NCI-H345 treated with DMSO at 0.1 percent for 48 hours (cell line): Measurements from ENCODE around the gene TXNDC11.

Source experiments
- DNase-seq: peaks from one replicate; lab custom pipeline; 2025; ENCODE audit not compliant: unreplicated experiment; lab: John Stamatoyannopoulos, UW

TXNDC11 gene

GRCh38 chr16:11722468-11722808 lies 20.2 kb downstream of the TXNDC11 start:
- no peak for DNase-seq

- no peak for DNase-seq
These were observed 20.7 kb downstream of the TXNDC11 start for GRCh38 chr16:11721781-11722467.

GRCh38 chr16:11719762-11720161 lies 22.9 kb downstream of the TXNDC11 start:
- DNase-seq = no peak

- no peak for DNase-seq
These were observed 23.5 kb downstream of the TXNDC11 start for GRCh38 chr16:11719171-11719570.

DNA sequence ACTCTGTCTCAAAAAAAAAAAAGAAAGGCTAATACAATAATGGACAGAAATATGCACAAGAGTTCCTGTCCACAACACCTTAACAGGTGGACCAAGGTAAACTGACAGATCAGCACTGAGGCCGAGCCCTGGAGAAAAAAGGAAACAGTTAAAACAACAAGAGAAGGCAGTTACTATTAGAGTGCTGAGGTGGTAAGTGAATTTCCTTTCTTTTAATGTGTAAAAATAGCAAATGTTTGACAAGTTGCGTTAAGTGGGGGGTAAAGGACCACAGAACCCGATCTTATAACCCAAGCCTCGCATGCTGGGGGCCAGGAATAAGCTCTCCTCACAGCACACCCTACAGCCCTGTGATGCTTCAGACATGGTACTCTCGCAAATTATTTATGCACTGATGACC lies 24.8 kb downstream of the TXNDC11 start:
- no peak for DNase-seq

- DNase-seq = no peak
These were observed 26.3 kb downstream of the TXNDC11 start for GRCh38 chr16:11716336-11716735.

DNA sequence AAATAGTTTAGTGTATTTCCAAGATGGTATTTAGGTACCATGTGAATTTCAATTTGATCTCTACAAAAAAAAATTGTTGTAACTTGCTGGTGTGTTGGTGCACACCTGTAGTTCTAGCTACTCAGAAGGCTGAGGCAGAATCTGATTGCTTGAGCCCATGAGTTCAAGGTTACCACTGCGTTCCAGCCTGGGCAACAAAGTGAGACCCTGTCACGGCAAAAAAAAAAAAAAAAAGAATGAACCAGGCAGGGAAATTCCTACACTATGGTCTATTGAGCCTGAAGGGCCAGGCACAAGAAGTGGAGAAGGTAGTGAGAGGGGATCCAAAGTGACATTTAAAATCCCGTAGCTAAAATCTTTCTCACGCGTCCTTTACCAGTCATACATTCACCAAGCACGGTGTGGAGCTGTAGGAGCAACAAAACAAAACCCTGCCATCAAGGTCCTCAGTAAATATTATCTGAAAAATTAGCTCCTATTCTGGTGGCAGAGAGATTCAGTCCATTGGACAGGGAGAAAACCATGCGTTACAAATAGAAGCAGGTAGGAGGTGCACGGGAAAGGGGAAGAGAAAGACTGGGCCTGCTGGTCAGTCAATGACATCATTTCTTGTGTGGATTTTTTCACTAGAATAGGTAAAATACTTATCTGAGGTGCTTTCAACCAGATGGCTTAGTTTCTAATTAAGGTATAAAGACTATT lies 27.3 kb downstream of the TXNDC11 start:
- no peak for DNase-seq

GRCh38 chr16:11712122-11712521 lies 30.5 kb downstream of the TXNDC11 start:
- no peak for DNase-seq

- no peak for DNase-seq
These were observed 31.0 kb downstream of the TXNDC11 start for GRCh38 chr16:11711662-11712061.

DNA sequence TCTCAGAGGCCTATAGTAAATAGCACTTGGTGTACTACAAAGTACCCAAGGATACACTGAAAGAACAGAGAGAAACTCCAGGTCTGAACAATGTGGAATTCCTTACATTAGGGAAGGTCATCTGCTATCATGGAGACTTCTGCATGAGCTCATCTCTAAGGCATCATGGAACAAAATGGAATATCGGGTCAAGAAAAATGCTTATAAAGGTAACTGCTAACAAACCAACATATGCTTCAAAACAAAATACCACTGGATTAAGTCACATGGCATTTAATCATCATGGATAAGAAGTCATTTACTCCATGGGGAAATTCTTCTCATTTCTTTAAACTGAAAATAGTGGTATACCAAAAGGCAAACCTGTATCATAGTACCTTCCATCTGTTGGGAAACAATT lies 34.2 kb downstream of the TXNDC11 start:
- no peak for DNase-seq

DNA sequence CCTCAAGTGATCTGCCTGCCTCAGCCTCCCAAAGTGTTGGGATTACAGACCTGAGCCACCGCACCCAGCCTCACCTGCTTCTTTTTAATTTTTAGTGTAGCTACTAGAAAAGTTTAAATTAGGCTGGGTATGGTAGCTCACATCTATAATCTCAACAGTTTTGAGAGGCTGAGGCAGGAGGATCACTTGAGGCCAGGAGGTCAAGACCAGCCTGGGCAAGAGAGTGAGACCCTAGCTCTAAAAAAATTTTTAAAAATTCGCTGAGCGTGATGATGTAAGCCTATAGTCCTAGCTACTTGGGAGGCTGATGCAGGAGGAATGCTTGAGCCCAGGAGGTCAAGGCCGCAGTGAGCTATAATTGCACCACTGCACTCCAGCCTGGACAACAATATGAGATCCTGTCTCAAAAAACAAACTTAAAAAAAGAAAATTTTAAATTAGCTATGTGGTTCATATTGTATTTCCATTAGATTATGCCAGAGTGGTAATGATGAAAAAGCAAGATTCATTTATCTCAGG lies 34.9 kb downstream of the TXNDC11 start:
- DNase-seq = no peak

GRCh38 chr16:11706180-11706742 lies 36.4 kb downstream of the TXNDC11 start:
- DNase-seq = no peak

GRCh38 chr16:11705311-11706025 lies 37.2 kb downstream of the TXNDC11 start:
- no peak for DNase-seq

GRCh38 chr16:11700264-11701029 lies 42.2 kb downstream of the TXNDC11 start:
- no peak for DNase-seq

GRCh38 chr16:11699234-11699894 lies 43.3 kb downstream of the TXNDC11 start:
- DNase-seq = no peak

DNA sequence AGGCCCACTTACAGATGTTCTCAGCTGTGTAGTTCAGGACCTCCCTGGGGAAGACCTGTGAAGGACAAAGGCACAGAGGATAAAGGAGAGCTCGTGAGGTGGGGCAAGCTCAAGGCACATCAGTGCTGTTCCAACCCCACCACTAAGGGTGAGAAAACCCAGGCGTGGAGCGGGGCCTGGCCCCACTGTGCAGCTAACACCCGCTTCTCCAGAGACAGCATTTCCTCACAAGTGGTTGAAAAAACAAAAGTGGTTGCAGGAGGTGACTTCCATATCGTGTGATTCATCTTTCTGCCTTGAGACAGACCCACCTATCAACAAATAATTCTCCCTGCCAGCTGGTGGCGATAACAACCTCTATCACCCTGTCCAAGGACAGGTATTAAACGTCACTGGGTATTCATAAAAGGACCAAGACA lies 44.4 kb downstream of the TXNDC11 start:
- DNase-seq = no peak

DNA sequence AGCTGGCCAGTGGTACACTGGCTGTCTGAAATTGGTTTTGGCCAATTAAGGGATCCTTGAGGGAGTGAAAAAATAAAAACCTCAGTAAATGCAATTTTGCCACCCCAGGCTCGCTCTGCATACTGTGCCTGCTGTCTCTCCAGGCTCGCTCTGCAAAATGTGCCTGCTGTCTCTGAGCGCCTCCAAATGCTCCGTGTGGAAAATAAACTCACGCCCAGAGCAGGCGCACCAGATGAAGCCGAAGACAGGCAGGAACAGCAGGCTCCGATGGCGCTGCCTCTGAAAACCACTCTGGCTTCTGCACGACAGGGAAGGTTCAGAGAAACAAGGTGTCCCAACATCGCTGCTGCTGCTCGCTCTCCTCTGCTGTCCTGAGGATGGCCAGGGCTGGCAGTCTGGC lies 45.3 kb downstream of the TXNDC11 start:
- DNase-seq = no peak

- DNase-seq = no peak
These were observed 46.2 kb downstream of the TXNDC11 start for GRCh38 chr16:11696266-11697012.

- DNase-seq = no peak
These were observed 50.0 kb downstream of the TXNDC11 start for GRCh38 chr16:11692651-11693050.

DNA sequence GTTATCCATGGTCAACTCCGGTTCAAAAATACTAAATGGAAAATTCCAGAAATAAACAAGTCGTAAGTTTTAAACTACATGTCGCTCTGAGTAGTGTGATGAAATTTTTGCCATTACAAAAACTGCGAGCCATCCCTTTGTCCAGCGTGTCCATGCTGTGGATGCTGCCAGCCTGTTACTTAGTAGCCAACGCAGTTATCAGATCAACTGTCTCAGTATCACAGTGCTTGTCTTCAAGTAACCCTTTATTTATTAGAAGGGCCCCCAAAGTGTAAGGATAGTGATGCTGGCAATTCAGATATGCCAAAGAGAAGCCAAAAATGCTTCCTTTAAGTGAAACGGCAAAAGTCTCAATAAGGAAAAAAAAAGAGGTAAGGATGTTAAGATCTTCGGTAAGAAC lies 50.5 kb downstream of the TXNDC11 start:
- no peak for DNase-seq
